HTR-8/SVneo (cell line): ENCODE measurements around the gene TRRAP.

Experiments
- DNase-seq: peaks from one replicate; pipeline ENCODE4 v3.0.0; 2011; ENCODE audit warnings: low spot score, mixed read lengths; ENCODE audit not compliant: insufficient read length
- FAIRE-seq: peaks from 2 replicates; lab custom pipeline; 2011; peaks lifted over from hg19 to GRCh38; lab: Jason Lieb, UNC

TRRAP gene

DNA sequence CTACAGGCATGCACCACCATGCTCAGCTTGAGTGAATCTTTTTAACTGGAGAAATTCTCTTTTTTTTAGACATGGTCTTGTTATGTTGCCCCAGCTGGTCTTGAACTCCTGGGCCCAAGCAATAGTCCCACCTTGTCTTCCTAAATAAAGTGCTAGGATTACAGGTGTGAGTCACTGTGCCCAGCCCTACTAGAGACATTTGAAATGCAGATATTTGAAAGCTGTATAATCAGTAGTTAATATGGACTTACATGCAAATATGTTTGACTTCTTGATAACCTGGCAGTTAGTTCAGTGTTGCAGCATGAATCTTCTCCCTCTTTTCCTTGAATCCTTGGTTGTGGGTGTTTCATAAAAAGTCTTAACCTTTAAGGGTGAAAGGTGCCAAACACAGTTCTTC, 8.7 kb downstream of the TRRAP start:
- FAIRE-seq (no peak), DNase-seq (no peak)

DNA sequence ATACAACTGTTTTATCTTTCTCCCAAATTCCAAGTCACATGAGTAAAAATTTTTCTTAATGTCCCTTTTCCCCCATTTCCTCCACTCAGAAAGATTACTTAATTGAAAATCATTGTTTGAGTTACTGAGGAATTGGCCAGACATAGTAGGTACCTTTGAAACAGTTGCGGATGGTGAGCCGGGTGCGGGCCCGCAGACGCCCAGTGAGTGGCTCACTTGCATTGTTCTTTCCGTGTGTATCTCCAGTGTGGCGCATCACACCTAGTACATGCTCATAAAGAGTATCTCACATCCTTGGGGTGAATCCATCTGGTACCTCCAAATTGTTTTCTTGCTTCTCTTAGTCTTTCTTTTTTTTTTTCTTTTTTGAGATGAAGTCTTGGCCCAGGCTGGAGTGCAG, 14.3 kb downstream of the TRRAP start:
- DNase-seq (no peak), FAIRE-seq (no peak)

DNA sequence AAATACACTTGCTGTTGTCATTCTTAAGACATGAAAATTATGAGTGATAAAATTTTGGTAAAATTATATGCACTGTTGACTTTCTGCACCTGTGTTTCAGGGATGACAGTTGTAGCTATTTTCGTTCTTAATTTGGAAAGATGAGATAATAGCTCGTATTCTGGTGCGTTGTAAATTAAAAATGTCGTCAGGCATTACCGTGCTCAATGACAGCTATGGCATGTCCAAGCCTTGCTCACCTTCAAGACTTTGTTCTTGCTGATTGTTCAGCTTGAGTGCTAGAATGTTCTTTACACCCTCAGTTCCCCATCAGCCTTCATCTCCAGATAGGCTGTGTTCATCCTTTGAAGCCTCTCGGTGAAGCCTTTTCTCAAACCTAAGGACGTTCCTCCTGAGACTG, 21.5 kb downstream of the TRRAP start:
- no peak for FAIRE-seq
- no peak for DNase-seq

DNA sequence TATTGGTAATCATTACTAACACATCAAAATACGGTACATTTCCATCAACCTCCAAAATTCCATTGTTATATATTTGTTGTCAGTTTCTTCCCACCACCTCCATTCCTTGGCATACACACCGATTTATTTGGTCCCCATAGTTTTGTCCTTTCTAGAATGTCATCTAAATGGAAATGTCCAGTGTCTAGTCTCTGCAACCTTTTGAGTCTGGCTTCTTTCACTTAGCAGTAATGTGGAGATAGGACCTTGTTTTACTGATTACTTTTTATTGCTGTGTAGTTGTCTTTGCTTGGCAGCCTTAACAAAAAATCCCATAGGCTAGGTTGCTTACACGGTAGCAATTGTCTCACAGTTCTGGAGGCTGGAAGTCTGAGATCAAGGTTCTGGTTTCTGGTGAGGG, 22.5 kb downstream of the TRRAP start:
- FAIRE-seq (no peak), DNase-seq (no peak)

DNA sequence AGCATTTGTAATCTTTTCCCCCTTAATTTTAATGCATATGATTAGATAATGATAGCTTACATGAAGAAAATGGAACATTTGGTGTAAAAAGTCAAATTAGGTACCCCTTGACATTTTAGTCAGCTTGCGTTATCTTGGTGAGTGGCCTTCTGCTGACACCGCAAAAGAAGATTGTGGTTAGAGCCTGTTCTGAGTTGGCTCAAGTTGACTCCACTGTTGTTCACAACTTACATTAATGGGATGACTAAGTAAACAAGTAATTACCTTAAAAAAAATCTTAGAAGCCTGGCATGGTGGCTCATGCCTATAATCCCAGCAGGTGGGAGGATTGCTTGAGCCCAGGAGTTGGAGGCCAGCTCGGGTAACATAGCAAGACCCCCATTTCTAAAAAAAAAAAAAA, 24.2 kb downstream of the TRRAP start:
- no peak for FAIRE-seq
- DNase-seq: no peak

DNA sequence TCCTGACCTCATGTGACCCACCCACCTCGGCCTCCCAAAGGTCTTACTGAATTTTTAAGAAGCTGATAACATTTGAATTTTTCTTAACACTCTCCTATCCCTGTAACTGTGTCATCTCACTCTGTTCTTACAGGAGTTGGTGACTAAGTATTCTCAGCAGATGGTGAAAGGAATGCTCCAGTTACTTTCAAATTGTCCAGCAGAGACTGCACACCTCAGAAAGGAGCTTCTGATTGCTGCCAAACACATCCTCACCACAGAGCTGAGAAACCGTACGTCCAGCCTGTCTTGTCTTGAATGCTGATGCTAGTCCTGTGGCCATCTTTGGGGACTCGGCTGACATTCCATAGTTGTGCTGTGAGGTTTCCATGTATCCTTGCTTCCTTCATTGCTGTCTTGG, 24.9 kb downstream of the TRRAP start:
- DNase-seq: no peak
- no peak for FAIRE-seq

DNA sequence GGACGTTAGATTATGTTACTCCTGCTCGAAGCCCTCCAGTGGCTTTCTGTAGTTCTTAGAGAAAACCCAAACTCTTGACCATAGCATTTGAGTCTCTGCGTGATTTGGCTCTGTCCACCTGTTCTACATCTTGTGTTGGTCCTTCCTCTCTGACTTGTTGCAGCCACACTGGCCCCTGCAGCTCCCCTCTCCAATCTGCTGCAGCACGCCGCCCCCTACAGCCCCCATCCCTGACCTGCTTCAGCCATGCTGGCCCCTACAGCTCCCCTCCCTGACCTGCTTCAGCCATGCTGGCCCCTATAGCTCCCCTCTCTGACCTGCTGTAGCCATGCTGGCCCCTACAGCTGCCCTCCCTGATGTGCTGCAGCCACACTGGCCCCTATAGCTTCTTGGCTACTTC, 29.2 kb downstream of the TRRAP start:
- DNase-seq: no peak
- FAIRE-seq: no peak

DNA sequence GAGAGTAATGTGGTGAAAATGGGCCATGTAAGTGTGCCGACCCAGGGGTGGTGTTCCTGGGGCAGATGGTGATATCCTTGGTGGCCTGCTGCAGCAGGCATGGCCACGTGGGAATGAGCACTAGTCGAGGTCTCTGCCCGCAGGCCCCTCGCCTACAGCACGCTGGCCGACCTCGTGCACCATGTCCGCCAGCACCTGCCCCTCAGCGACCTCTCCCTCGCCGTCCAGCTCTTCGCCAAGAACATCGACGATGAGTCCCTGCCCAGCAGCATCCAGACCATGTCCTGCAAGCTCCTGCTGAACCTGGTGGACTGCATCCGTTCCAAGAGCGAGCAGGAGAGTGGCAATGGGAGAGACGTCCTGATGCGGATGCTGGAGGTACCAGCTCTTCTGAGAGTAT, 30.3 kb downstream of the TRRAP start:
- DNase-seq (no peak), FAIRE-seq (no peak)

DNA sequence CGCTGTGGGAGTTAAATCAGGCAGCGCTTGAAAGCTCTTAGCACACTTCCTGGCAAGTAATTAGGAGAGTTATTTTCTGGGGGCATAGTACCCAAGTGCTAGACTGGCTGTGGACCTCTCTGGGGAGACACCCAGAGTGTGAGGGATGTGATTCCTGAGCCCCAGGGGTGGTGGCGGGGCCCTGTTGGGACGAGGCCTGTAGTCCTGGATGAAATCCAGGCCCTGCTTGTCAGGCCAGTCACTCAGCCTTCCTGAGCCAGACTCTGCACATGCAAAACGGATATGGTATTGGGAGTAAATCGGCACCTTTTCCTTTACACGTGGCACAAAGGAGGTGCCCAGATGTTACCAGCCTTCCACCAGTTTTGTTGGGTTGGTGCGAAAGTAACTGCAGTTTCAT, 31.2 kb downstream of the TRRAP start:
- FAIRE-seq (no peak), DNase-seq (no peak)

DNA sequence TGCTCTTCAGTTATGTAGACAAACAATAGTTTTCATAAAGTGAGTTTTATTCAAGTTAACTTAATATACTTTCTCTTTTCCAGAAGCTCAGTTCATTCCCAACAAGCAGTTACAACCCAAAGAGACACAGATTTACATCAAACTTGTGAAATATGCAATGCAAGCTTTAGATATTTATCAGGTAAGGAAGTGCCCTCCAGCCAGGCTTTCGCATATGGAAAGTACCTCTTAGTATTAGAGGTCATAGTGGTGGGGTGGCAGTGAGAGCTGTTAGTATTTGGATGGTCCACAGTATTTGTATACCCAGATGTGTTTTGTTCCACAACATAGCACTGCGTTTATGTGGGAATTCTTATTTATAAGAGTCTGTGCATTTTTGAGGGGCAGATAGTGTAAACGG, 32.1 kb downstream of the TRRAP start:
- no peak for FAIRE-seq
- no peak for DNase-seq

DNA sequence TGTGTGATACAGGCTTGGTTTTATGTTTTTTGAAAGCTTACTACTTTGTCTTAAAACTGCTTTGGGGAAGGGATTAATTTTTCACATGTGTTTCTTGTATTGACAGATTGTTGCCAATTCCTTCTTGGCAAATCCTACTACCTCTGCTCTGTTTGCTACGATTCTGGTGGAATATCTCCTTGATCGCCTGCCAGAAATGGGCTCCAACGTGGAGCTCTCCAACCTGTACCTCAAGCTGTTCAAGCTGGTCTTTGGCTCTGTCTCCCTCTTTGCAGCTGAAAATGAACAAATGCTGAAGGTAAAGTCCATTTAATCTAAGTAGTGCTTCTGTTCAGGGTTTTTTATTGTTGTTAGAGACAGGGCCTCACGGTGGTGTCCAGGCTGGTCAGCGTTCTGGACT, 33.6 kb downstream of the TRRAP start:
- DNase-seq: no peak
- FAIRE-seq: no peak

DNA sequence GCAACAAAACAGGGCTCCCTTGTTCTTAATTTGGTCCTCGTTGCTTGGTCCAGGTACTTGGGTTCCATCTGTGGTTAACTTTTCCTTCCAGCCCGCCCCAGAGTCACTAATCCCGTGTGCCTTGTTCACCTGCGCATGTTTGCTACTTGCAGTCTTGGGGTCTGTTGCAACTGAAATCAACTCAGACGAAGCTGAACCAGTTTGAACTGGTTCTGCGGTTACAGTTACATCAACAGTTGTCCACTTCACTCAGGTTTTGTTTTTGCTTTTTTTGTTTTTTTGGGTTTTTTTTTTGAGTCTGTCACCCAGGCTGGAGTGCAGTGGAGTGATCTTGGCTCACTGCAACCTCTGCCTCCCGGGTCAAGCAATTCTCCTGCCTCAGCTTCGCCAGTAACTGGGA, 34.7 kb downstream of the TRRAP start:
- DNase-seq (no peak), FAIRE-seq (no peak)

DNA sequence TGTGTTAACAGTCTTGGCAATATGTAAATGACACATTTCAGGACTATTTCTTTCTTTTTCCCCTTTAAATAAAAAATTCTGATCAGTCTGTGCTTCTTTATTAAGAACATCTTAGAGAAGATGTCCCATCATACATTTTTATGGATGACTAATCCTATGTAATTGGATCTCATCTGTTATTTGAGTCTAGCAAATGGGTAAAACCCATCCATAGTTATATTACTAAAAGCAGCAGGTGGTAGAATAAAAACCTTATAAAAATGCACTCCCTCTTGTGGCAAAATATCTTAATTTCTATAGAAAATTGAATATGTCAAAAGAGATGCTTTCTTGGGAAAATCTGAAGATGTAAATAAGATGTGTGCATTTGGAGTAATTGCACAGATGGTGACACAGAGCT, 35.3 kb downstream of the TRRAP start:
- DNase-seq: peak; percentile 11
- FAIRE-seq: no peak

DNA sequence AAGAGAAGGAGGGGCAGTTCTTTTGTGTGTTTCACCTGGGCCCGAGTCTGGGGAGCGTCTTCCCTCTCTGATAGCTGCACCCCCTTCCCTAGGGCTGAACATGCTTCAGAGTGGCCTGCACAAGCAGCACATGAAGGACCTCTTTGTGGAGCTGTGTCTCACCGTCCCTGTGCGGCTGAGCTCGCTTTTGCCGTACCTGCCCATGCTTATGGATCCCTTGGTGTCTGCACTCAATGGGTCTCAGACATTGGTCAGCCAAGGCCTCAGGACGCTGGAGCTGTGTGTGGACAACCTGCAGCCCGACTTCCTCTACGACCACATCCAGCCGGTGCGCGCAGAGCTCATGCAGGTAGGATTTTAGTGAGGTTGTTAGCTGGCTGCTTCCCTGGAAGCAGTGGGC, 39.0 kb downstream of the TRRAP start:
- DNase-seq (no peak), FAIRE-seq (no peak)

DNA sequence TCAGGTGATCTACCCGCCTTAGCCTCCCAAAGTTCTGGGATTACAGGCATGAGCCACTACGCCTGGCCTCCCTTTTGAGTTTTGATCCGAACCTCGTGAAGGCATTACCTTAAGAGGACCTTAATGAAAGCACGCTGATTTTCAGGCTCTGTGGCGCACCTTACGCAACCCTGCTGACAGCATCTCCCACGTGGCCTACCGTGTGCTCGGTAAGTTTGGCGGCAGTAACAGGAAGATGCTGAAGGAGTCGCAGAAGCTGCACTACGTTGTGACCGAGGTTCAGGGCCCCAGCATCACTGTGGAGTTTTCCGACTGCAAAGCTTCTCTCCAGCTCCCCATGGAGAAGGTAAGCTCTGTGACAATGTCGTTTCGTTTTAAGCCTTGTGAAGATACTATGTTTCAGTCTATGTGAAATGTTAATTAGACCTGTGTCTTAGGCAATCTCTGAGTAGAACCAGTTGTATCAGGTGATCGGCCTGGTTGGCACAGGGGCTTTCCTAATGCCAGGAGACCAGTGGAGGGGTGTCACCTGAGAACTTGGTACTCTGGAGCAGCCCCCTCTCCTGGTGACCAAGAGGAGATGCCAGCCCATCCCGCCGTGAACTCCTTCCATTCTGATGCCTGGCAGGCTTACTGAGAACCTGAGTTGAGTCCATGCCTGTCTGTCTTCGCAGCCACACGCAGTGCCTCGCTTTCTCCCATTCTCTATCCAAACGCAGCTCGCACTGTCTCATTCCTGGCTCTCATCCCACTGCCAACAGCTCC, 43.5 kb downstream of the TRRAP start:
- no peak for FAIRE-seq
- no peak for DNase-seq

DNA sequence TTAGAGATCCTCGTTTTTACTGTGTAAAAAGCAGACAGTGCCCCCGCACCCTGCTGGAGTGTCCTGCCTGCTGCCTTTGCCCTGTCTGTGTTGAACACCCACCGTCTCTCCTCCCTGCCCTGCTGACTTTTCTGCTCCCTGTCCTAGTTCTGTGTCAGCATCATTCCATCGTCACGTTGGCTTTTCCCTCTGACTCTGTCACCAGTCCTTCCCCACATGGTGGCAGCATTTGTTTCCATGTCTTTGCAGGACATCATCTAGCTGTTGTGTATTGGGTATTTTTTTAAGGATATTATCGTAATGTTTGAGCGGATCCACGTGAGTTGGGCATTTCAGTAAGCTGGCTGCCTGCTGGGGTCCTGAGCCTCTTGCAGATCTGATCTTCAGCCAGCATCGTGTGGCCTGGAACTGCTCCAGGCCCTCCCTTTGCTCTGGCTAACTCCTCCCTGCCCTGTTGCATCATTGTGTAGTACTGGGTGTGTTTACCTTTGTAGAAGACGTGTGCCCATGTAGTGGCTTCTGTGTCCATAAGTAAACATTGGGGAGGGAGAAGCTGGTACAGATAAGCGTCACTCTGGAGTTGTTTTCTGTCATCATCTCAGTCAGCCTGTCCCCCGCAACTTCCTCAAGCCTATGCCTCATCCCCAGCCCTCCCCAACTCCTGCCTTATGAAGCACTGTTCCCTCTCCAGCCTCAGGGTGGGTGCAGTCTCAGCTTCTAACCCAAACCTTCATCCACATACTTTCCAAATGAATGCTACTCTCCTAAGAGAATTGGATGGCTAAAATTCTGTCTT, 44.3 kb downstream of the TRRAP start:
- FAIRE-seq (no peak), DNase-seq (no peak)

DNA sequence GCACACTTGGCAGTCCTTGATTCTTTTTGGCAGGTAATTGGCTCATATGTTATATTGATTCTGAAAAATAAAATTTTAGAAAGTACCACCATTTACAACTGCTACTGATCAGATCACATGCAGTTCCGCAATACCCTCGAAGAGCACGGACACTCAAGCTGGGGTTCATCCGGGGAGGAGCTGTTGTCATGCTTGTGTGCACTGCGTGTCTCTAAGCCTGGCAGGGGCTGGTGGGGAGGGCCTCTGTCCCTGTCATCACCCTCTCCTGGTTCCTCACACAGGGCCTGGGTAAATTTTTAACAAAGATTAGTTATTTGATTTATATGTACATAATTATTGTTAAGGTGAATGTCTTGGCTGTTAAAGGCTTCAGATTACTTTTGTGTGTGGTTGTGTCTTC, 45.2 kb downstream of the TRRAP start:
- FAIRE-seq: no peak
- DNase-seq: no peak

DNA sequence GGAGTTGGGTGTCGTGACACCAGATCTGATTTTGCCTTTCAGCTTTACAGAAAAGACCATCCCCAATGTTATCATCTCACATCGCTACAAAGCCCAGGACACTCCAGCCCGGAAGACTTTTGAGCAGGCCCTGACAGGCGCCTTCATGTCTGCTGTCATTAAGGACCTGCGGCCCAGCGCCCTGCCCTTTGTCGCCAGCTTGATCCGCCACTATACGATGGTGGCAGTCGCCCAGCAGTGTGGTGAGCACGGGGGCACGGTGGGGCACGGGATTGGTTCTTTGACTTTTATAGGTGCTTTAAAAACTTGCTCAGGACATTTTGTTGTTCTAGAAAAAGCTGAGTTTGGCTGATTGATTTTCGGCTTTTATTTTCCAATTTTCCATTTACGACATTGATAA, 48.8 kb downstream of the TRRAP start:
- FAIRE-seq: no peak

DNA sequence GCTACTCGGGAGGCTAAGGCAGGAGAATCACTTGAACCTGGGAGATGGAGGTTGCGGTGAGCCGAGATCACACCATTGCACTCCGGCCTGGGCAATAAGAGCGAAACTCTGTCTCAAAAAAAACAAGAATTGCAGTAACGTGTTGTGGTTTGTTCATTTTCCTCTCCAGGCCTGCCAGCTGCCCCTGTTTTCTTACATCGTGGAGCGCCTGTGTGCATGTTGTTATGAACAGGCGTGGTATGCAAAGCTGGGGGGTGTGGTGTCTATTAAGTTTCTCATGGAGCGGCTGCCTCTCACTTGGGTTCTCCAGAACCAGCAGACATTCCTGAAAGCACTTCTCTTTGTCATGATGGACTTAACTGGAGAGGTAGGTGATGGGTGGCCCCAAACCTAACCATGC, 52.1 kb downstream of the TRRAP start:
- no peak for FAIRE-seq
- no peak for DNase-seq

More for the DNA sequence above, 48.8 kb downstream of the TRRAP start:
- no peak for DNase-seq

DNA sequence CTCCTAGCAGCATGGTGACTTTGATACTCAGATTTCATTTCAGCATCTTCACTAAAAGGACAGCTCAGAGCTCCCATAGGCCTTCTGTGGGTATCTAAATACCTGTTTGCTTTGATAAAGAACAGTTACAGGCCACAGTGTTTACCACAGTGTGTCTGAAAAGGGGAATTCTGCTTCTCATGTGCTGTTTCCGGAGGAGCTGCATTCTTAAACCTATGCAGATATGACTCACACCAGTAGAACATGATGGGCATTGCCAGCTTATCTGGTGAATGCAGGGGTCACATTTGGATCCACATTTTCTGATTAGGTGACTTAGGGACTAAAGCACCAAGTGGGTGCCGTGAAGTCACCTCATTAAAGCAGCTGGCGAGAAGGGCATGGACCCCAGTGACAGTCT, 52.6 kb downstream of the TRRAP start:
- DNase-seq (no peak), FAIRE-seq (no peak)

DNA sequence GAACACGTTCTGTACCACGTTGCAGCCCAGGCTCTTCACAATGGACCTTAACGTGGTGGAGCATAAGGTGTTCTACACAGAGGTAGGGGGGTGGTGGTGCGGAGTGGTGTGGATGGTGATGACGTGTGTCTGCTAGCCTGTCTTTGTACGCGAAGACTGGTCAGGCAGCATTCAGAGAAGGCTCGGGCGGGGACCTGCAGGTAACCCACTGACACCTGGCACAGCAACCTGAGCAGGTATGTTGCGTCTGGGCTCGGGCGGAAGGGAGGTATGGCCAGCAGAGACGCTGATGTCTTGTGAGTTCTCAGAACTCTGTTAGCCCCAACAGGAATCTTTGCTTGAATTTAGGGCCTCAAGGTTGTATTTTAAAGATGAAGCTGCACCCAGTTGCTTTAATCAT, 55.0 kb downstream of the TRRAP start:
- DNase-seq (no peak), FAIRE-seq (no peak)

DNA sequence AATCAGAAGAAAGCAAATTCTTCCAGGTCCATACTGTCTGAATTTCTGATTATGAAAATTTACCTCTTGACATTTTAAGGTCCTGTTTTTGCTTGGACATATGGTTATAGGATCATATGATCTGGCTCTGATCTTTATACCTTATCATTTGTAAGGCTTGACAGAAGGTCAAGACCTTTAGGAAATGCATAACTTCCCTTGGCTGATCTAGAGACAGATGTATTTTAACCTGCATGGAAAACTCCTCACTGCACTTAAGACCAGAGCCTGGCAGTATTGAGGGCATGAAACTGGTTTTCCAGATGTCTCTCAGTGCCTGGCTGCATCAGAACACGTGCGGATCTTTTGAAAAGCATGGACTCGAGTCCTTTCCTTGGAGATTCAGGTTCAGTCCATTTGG, 55.9 kb downstream of the TRRAP start:
- FAIRE-seq (no peak), DNase-seq (no peak)
